GM19452 (cell line): Measurements from ENCODE around the gene ANLN.
"Not testable (repeated sequence)": the region's sequence is repeated elsewhere in the genome, so short reads cannot be mapped to it uniquely, and the experiment has no call there.

ENCODE experiments used
- ATAC-seq: cut with Tn5 transposase; IDR thresholded peaks from one replicate; pipeline ENCODE4 v1.9.1; 2021; ENCODE audit not compliant: unreplicated experiment

ANLN gene

GRCh38 chr7:36497176-36497575, 107.5 kb downstream of the ANLN start:
- not testable (repeated sequence) for ATAC-seq

- no peak for ATAC-seq
These were observed 108.1 kb downstream of the ANLN start for GRCh38 chr7:36497775-36498174.
